Mucosa of stomach (tissue), 1 donor: ENCODE data around the gene ARMC7.
"Not testable (repeated sequence)": the region's sequence is repeated elsewhere in the genome, so short reads cannot be mapped to it uniquely, and the experiment has no call there.

Experiments
- H3K27me3 ChIP-seq: one replicate; pipeline ENCODE4 v1.7.0; 2013; ENCODE audit warnings: mild to moderate bottlenecking, low read length; ENCODE audit not compliant: control insufficient read depth, insufficient read depth
- H3K36me3 ChIP-seq: one replicate; pipeline ENCODE4 v1.7.0; 2013; ENCODE audit warnings: low read length; ENCODE audit not compliant: control insufficient read depth, insufficient read depth
- H3K4me1 ChIP-seq: one replicate; pipeline ENCODE4 v1.7.0; 2013; ENCODE audit warnings: mild to moderate bottlenecking, low read length; ENCODE audit not compliant: control insufficient read depth, insufficient read depth
- H3K4me3 ChIP-seq: one replicate; pipeline ENCODE4 v1.7.0; 2013; ENCODE audit warnings: low read length
- H3K9ac ChIP-seq: one replicate; pipeline ENCODE4 v1.7.0; 2013; ENCODE audit warnings: mild to moderate bottlenecking, low read length, moderate library complexity
- H3K9me3 ChIP-seq: one replicate; pipeline ENCODE4 v1.7.0; 2013; ENCODE audit warnings: mild to moderate bottlenecking, low read length, moderate library complexity; ENCODE audit not compliant: control insufficient read depth
- donor health status: Pancreatic carcinoma.

Gene ARMC7

DNA sequence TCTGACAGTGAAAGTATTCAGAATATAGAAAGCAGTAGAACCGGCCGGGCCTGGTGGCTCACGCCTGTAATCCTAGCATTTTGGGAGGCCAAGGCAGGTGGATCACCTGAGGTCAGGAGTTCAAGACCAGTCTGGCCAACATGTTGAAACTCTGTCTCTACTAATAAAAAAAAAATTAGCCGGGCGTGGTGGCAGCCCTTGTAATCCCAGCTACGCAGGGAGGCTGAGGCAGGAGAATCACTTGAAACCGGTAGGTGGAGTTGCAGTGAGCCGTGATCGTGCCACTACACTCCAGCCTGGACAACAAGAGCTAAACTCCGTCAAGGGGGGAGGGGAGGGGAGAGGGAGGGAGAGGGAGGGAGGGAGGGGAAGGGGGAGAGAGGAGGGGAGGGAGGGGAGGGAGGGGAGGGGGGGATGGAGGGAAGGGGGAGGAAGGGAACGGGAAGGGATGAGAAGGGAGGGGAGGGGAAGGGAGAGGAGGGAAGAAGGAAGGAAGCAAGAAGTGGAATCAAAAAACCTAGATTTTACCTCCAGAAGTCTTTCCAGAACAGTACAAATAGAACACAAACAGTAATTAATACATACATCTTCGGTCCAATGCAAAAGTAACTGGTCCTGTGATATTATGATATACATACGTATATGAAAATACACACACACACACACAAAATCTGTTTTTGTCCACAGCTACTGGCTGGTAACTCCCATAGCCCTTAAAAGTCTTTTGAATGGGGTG, 32.6 kb downstream of the ARMC7 start:
- Histone ChIP-seq H3K27me3 (no peaks in the 10 kb centered on the region), H3K9ac (no peak overlapping the region), H3K36me3 (peaks cover 14% of the 10 kb centered on the region), H3K9me3 (no peaks in the 10 kb centered on the region), H3K4me1 (peaks cover 29% of the 10 kb centered on the region), H3K4me3 (no peak overlapping the region)

DNA sequence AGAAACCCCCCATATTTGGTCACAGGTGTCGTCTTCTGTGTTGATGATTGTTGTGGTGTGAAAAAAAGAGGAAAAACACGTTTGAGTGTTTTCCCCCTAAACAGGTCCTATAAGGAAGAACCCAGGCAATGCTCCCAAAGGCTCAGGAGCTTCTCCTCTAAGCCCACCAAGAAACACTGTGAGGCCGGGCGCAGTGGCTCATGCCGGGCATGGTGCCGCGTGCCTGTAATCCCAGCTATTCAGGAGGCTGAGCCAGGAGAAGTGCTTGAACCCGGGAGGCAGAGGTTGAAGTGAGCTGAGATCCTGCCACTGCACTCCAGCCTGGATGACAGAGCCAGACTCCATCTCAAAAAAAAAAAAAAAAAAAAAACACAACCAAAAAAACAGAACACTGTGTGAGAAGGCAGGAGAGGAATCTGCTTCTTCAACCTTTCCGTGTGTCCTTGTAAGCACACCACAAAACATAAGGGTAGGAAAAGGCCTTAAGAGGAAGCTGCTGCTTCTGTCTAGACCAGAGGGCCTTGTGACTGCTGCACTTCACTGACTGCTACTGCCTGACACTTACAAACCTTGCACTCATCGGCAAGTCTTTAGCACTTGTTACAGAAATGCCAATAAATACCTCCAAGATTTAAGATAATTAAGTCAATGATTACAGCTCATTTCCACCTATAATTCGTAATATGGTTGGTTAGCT, 35.2 kb downstream of the ARMC7 start:
- Histone ChIP-seq H3K4me1 (peaks cover 26% of the 10 kb centered on the region), H3K36me3 (peaks cover 16% of the 10 kb centered on the region), H3K9ac (no peak overlapping the region), H3K9me3 (no peaks in the 10 kb centered on the region), H3K4me3 (no peak overlapping the region), H3K27me3 (no peaks in the 10 kb centered on the region)

DNA sequence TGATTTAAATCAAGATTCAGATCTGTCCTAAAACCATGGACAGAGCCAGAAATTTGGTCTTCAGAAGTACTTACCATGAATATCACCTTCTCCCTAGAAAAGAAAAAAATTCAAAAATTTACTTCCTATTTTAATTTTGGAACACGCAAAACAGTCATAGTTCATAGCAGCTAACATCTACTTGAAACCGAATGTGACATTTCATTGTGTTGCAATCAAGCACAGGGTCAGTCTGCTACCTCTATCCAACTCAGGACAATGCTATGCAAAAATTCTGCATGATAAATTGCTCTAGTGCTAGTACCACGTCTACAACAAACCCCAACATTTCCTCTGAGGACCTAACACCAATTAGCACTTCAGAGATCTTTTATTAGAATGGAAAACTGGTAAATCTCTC, 36.8 kb downstream of the ARMC7 start:
- Histone ChIP-seq H3K4me3 (no peak overlapping the region), H3K27me3 (no peaks in the 10 kb centered on the region), H3K9ac (no peak overlapping the region), H3K36me3 (peaks cover 16% of the 10 kb centered on the region), H3K4me1 (peaks cover 19% of the 10 kb centered on the region), H3K9me3 (no peaks in the 10 kb centered on the region)

DNA sequence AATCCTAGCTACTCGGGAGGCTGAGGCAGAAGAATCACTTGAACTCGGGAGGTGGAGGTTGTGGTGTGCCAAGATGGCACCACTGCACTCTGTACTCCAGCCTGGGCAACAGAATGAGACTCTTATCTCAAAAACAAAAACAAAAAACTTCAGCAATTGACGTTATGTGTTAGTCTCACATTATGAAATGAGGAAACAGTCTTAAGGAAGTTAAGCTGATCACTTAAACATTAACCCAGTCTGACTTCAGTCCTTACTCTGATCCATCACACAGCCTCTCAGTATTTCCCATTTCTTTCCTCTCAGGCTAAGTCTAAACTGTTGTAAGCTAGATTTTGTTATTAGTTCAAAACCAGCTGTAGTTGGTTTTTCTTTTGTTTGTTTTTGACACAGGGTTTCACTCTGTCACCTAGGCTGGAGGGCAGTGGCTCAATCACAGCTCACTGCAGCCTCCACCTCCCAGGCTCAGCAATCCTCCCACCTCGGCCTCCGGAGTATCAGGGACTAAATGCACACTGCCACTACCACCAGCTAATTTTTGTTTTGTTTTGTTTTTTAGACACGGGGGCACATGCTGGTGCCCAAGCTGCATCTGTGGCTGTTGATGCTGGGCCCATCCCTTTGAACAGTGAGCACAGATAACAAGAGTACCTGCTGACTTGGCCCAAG, 38.2 kb downstream of the ARMC7 start:
- H3K4me3 ChIP-seq = no peak overlapping the region
- H3K9me3 ChIP-seq = no peaks in the 10 kb centered on the region
- peaks cover 19% of the 10 kb centered on the region for H3K4me1 ChIP-seq
- peak overlapping the region; percentile 9 for H3K9ac ChIP-seq
- H3K27me3 ChIP-seq = no peaks in the 10 kb centered on the region
- peaks cover 10% of the 10 kb centered on the region for H3K36me3 ChIP-seq

DNA sequence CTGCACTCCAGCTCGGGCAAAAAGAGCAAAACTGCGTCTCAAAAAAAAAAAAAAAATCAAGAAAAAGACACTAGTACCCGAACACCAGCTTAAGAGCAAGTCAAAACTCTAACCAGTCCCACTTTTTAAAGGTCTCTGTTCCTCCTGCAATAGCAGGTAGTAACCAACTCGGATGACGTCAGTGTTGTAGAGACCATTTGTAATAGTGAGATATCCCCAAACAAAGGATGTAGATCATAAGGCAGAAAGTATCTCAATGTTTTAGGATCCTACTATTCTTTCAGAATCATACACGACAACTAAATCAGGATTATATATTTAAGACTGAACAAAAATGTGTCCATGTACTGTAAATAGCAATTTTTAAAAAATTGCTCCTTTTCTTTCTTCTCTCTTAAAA, 42.2 kb downstream of the ARMC7 start:
- no peak overlapping the region for H3K4me3 ChIP-seq

DNA sequence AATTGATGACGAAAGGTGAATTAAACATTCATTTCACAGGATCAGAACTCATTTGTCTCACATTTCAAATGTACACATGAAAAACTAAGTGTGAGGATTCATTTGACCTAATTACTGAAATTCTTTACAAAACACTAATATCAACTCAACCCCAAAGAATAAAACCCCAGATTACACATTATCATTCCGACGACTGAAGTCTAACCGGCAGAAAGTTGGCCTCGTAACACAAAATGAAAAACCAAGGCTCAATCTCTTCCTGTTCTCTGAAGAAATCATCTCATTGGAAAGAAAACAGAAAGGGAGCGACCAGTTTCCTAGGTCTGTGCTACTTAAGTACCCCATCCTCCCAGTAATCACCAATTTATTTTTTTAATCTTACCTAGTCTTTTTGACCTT, 42.8 kb downstream of the ARMC7 start:
- peak overlapping the region; percentile 64 for H3K9ac ChIP-seq
- H3K4me1 ChIP-seq = peaks cover 21% of the 10 kb centered on the region
- H3K27me3 ChIP-seq = no peaks in the 10 kb centered on the region
- peaks cover 1% of the 10 kb centered on the region for H3K36me3 ChIP-seq
- no peaks in the 10 kb centered on the region for H3K9me3 ChIP-seq
- no peak overlapping the region for H3K4me3 ChIP-seq

More for the DNA sequence above, 42.2 kb downstream of the ARMC7 start:
- H3K27me3 ChIP-seq = no peaks in the 10 kb centered on the region
- H3K36me3 ChIP-seq = peaks cover 4% of the 10 kb centered on the region
- H3K9ac ChIP-seq = no peak overlapping the region
- peaks cover 24% of the 10 kb centered on the region for H3K4me1 ChIP-seq
- H3K9me3 ChIP-seq = no peaks in the 10 kb centered on the region

DNA sequence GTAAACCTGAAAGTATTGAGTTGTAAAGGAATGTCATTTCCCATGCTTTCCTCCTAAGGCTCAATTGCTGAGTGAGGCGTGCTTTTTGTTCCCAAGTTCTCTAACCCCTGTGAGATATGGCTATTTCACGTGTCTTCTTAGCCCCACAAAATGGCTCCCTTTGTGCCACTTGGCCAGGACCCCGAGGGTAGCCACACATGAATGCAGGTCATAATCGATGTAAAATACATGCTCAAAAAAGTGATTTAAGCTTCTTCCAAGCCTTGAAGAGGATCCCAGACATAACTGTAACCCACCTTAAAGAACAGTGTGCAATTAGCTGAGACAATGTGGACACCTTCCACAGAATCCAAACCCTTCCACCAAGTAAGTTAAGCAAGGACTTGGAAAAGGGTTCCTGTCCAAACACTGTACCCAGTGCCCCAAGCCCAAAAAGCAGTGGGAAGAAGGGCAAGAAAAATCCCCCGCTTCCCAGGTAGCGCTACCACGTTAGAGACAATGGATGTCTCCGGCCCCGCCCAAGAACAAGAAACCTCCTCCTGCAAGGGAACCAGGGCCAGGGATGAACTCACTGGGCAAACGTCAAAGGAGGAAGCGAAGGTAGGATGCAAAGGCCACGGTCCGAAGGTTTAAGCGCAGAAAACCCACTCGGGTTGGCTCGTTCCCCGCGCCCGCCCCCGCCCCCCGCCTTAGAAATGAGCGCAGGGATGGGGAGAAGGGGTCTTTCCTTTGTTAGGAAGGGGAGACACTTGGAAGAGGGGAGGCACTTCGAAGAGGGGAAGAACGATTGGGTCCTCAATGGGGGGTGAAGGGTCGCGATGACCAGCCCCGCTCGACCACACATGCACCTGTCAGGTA, 43.4 kb downstream of the ARMC7 start:
- H3K36me3 ChIP-seq = no peaks in the 10 kb centered on the region
- no peaks in the 10 kb centered on the region for H3K9me3 ChIP-seq
- H3K4me3 ChIP-seq = peak overlapping the region; percentile 73
- no peaks in the 10 kb centered on the region for H3K27me3 ChIP-seq
- peak overlapping the region; percentile 64 for H3K9ac ChIP-seq
- H3K4me1 ChIP-seq = peaks cover 15% of the 10 kb centered on the region

DNA sequence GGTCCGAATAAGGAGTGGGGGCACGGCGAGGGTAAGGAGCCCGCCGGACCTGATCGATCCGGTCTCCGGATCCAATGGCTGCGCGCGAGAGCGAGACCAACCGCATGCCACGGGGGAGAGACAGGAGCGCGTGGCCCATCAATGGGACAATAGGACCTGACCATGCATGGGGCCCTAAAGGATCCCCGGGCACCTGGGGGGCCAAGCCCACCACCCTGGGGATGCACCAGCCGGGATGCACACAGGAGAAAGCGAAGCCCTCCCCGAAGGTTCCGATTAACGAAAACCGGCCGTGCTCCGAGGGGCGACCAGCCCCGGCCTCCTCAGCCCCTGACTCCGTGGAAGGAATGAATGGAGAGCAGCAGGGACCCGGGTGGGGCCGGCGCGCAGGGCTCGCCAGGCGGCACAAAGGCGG, 44.0 kb downstream of the ARMC7 start:
- Histone ChIP-seq H3K9me3 (no peaks in the 10 kb centered on the region), H3K9ac (peak overlapping the region; percentile 64), H3K36me3 (no peaks in the 10 kb centered on the region), H3K4me1 (peaks cover 14% of the 10 kb centered on the region), H3K4me3 (peak overlapping the region; percentile 73), H3K27me3 (no peaks in the 10 kb centered on the region)

DNA sequence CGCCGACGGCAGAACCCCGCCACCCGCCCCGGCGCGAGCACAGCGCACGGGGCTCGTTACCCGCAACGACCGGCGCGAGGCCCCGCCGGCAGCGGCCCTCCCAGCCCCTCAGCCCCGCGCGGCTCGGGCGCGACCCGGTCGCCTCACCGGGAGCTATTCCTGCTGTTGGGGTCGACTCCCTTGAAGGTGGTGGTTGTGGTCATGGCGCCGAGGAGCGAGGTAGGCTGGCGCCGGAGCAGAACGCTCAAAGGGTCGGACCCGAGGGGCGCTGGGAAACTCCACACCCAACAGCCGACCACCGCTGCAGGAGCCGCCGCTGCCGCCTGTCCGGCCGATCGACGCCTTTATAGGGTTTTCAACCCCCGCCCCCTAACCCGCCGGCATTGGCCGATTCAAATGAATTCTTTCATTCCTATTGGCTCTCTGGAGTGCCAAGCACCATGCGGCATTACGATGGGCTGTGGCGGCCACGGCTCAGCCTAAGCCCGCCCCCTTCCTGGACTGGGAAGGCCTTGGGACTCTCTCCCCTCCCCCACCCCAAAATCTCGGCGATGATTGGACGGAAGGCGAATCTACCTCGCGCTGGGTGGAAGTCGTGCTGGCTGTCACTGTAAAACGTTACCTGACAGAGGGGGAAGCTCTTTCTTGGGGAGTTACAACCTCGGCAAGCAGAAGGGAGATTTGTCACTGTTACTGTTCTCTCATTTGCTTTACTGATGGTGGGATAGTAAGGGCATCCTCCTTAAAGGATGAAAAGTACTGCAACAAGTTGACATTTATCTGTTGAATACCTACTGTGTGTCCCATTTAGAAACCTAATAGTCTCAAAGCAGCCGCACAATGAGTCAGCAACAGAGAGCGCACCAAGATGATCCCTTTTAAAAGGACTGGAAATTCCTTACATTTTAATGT, 44.7 kb downstream of the ARMC7 start, which contains the start of gene JPT1:
JPT1 (minus strand) TSS at position 318 of the 912 bp plus-strand sequence; CDS start at position 203, 115 bp downstream.
- Histone ChIP-seq H3K9ac (peak within 1 kb of the TSS; percentile 64), H3K27me3 (no peaks in the 10 kb centered on the region), H3K9me3 (no peaks in the 10 kb centered on the region), H3K36me3 (no peaks in the 10 kb centered on the region), H3K4me3 (peak within 1 kb of the TSS; percentile 73), H3K4me1 (peaks cover 17% of the 10 kb centered on the region)

DNA sequence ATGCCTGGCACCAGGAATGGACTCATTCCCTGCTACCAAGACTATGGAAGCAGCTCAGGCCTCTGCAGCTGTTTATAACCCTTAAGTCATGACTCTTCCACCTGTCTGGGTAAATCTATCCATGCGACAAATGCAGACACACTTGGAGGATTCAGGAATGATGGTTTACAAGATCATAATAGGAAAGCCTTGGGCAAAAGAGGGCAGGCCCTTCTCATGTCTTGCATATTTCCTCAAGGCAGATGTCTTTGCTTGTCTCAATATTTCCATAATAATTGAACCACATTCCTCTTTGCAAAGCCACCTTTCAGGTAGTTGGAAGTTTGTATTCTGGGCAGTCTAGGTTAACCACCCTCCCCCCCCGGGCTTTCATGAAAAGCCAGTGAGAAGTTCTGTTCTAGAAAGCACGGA, 45.4 kb downstream of the ARMC7 start:
- peaks cover 25% of the 10 kb centered on the region for H3K4me1 ChIP-seq
- no peak overlapping the region for H3K4me3 ChIP-seq
- no peaks in the 10 kb centered on the region for H3K9me3 ChIP-seq
- no peaks in the 10 kb centered on the region for H3K27me3 ChIP-seq
- H3K36me3 ChIP-seq = no peaks in the 10 kb centered on the region
- H3K9ac ChIP-seq = no peak overlapping the region

DNA sequence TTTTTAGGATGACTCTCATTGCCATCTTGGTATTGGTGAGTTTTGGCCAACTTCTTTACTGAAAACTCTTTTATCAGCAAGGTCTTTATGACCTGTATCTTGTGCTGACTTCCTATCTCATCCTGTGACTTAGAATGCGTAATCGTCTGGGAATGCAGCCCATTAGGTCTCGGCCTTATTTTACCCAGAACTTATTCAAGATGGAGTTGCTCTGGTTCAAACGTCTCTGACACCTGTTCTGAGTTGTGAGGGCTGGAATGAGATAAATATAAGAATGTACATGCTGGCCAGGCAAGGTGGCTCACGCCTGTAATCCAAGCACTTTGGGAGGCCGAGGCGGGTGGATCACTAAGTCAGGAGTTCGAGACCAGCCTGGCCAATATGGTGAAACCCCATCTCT, 48.7 kb downstream of the ARMC7 start:
- H3K9me3 ChIP-seq, H3K9ac ChIP-seq, H3K4me3 ChIP-seq, H3K36me3 ChIP-seq, H3K27me3 ChIP-seq: not testable (repeated sequence)
- H3K4me1 ChIP-seq = peaks cover 30% of the 10 kb centered on the region
